CD4-positive, CD25-positive, alpha-beta regulatory T cell (primary cell): ENCODE measurements around the gene GBF1. TPM values are rescaled to one million over a fixed set of nuclear protein-coding genes. Genes with fewer than 3 reads are reported as not detected.

ENCODE experiments used
- ATAC-seq, 2 donors: fragments of 150-1000 bp; cut with Tn5 transposase; one replicate each; pipeline ENCODE4 v1.10.0; 2021; ENCODE audit warnings: low read depth in 2 of 2, moderate number of reproducible peaks in 2 of 2, moderate library complexity in 1 of 2
- DNase-seq, 3 donors: peaks; one replicate each; pipeline versions ENCODE4 v3.0.0 to v3.0.0-alpha.2; 2012 to 2022; ENCODE audit warnings: mixed read lengths in 1 of 3
- H3K27ac ChIP-seq: one replicate; pipeline ENCODE4 v1.7.0; 2013; ENCODE audit warnings: mild to moderate bottlenecking, low read length; ENCODE audit not compliant: insufficient read depth, poor library complexity, severe bottlenecking
- H3K27me3 ChIP-seq: one replicate; pipeline ENCODE4 v1.7.0; 2013; ENCODE audit warnings: low read length; ENCODE audit not compliant: control insufficient read depth, insufficient read depth
- H3K36me3 ChIP-seq: one replicate; pipeline ENCODE4 v1.7.0; 2013; ENCODE audit warnings: mild to moderate bottlenecking, low read length, moderate library complexity; ENCODE audit not compliant: control insufficient read depth, insufficient read depth
- H3K4me1 ChIP-seq: 2 replicates; pipeline ENCODE4 v1.7.0; 2013; ENCODE audit warnings: mild to moderate bottlenecking, low read length; ENCODE audit not compliant: insufficient read depth, control insufficient read depth, poor library complexity, severe bottlenecking
- H3K4me3 ChIP-seq: one replicate; pipeline ENCODE4 v1.7.0; 2013; ENCODE audit warnings: low read depth, mild to moderate bottlenecking, low read length, moderate library complexity
- H3K9me3 ChIP-seq, 2 experiments: 1 replicate in 1 of 2; 2 replicates in 1 of 2; pipeline ENCODE4 v1.7.0; 2013; ENCODE audit warnings: low read length in 2 of 2, mild to moderate bottlenecking in 1 of 2, moderate library complexity in 1 of 2; ENCODE audit not compliant: control insufficient read depth in 2 of 2
- H3K27ac Mint-ChIP-seq, 3 donors: one replicate each; pipeline ENCODE4 v1.8.0; 2020 to 2022; ENCODE audit warnings: mild to moderate bottlenecking in 3 of 3, mixed read lengths in 3 of 3, moderate library complexity in 2 of 3
- H3K27me3 Mint-ChIP-seq: one replicate; pipeline ENCODE4 v1.8.0; 2022; ENCODE audit warnings: mild to moderate bottlenecking, mixed read lengths
- H3K36me3 Mint-ChIP-seq: one replicate; pipeline ENCODE4 v1.8.0; 2020; ENCODE audit warnings: mixed read lengths
- H3K4me1 Mint-ChIP-seq, 4 donors: one replicate each; pipeline ENCODE4 v1.8.0; 2020 to 2022; ENCODE audit warnings: mixed read lengths in 4 of 4, mild to moderate bottlenecking in 1 of 4
- H3K4me3 Mint-ChIP-seq, 4 donors: one replicate each; pipeline ENCODE4 v1.8.0; 2020 to 2022; ENCODE audit warnings: mild to moderate bottlenecking in 4 of 4, mixed read lengths in 4 of 4, moderate library complexity in 3 of 4
- H3K9me3 Mint-ChIP-seq, 7 donors: one replicate each; pipeline ENCODE4 v1.8.0; 2020 to 2022; ENCODE audit warnings: mixed read lengths in 7 of 7, mild to moderate bottlenecking in 3 of 7, moderate library complexity in 2 of 7
- polyA plus RNA-seq, 4 donors: library from polyadenylated mRNA; unstranded; fragments of 300-500 nt; fragmentation: Illumina TruSeq; gene quantifications; one replicate each; pipeline ENCODE4 v1.2.3, GENCODE V29; 2021
- total RNA-seq: library from RNA; stranded (reverse); gene quantifications from one replicate; pipeline ENCODE4 v1.2.3, GENCODE V29; 2022

GBF1 gene
- total and polyA plus RNA-seq, 5 donors from 2014 or later, result 8.8 to 45.6 (median 10.0) TPM

GRCh38 chr10:102309236-102309635 is 63.9 kb downstream of the GBF1 start:
- Mint-ChIP-seq H3K27ac (peak overlapping the region in 1 of 3 donors; percentile 5), H3K36me3 (peaks cover 18% of the 10 kb centered on the region), H3K4me3 (no peak overlapping the region), H3K27me3 (no peaks in the 10 kb centered on the region), H3K9me3 (peaks cover 0 to 1% (median 0%) of the 10 kb centered on the region in 7 donors), H3K4me1 (peaks cover 26 to 43% (median 32%) of the 10 kb centered on the region in 4 donors)
- Histone ChIP-seq H3K27me3 (no peaks in the 10 kb centered on the region), H3K9me3 (no peaks in the 10 kb centered on the region), H3K27ac (no peak overlapping the region), H3K36me3 (peaks cover 7% of the 10 kb centered on the region), H3K4me1 (no peaks in the 10 kb centered on the region), H3K4me3 (no peak overlapping the region)
- DNase-seq (no peak), ATAC-seq (no peak)

- Mint-ChIP-seq H3K27ac (peak overlapping the region; percentile 5 to 76 (median 56)), H3K9me3 (peaks cover 0 to 1% (median 0%) of the 10 kb centered on the region in 7 donors), H3K4me3 (no peak overlapping the region), H3K36me3 (peaks cover 21% of the 10 kb centered on the region), H3K27me3 (no peaks in the 10 kb centered on the region), H3K4me1 (peaks cover 26 to 49% (median 35%) of the 10 kb centered on the region in 4 donors)
- H3K4me3 ChIP-seq, result no peak overlapping the region
- no peaks in the 10 kb centered on the region for H3K9me3 ChIP-seq
- DNase-seq (no peak), ATAC-seq (no peak)
- H3K27me3 ChIP-seq, result no peaks in the 10 kb centered on the region
- no peak overlapping the region for H3K27ac ChIP-seq
- H3K36me3 ChIP-seq, result peaks cover 7% of the 10 kb centered on the region
- H3K4me1 ChIP-seq, result no peaks in the 10 kb centered on the region
These were observed 64.6 kb downstream of the GBF1 start for GRCh38 chr10:102309916-102310315.

GRCh38 chr10:102310361-102311024 is 65.2 kb downstream of the GBF1 start:
- no peak overlapping the region for H3K4me3 ChIP-seq
- Mint-ChIP-seq H3K36me3 (peaks cover 21% of the 10 kb centered on the region), H3K4me1 (peaks cover 26 to 49% (median 35%) of the 10 kb centered on the region in 4 donors), H3K4me3 (no peak overlapping the region), H3K27ac (no peak overlapping the region), H3K27me3 (no peaks in the 10 kb centered on the region), H3K9me3 (peaks cover 0 to 1% (median 0%) of the 10 kb centered on the region in 7 donors)
- H3K36me3 ChIP-seq, result peaks cover 7% of the 10 kb centered on the region
- ATAC-seq (no peak), DNase-seq (no peak)
- no peak overlapping the region for H3K27ac ChIP-seq
- H3K27me3 ChIP-seq, result no peaks in the 10 kb centered on the region
- no peaks in the 10 kb centered on the region for H3K9me3 ChIP-seq
- H3K4me1 ChIP-seq, result no peaks in the 10 kb centered on the region

GRCh38 chr10:102311025-102311420 is 65.7 kb downstream of the GBF1 start:
- Histone ChIP-seq H3K36me3 (peaks cover 7% of the 10 kb centered on the region), H3K9me3 (no peaks in the 10 kb centered on the region), H3K4me3 (no peak overlapping the region), H3K4me1 (no peaks in the 10 kb centered on the region), H3K27me3 (no peaks in the 10 kb centered on the region), H3K27ac (no peak overlapping the region)
- no peak for DNase-seq
- Mint-ChIP-seq H3K27me3 (no peaks in the 10 kb centered on the region), H3K27ac (peak overlapping the region in 2 of 3 donors; percentile 43 to 50), H3K4me3 (no peak overlapping the region), H3K36me3 (peaks cover 16% of the 10 kb centered on the region), H3K9me3 (peaks cover 0 to 1% (median 0%) of the 10 kb centered on the region in 7 donors), H3K4me1 (peaks cover 26 to 49% (median 32%) of the 10 kb centered on the region in 4 donors)
- no peak for ATAC-seq

- H3K4me1 ChIP-seq, result no peaks in the 10 kb centered on the region
- H3K9me3 ChIP-seq, result no peaks in the 10 kb centered on the region
- no peak overlapping the region for H3K27ac ChIP-seq
- ATAC-seq (no peak), DNase-seq (no peak)
- no peaks in the 10 kb centered on the region for H3K27me3 ChIP-seq
- H3K36me3 Mint-ChIP-seq, result peaks cover 9% of the 10 kb centered on the region
- H3K4me3 Mint-ChIP-seq, result no peak overlapping the region
- H3K27ac Mint-ChIP-seq, result peak overlapping the region in 2 of 3 donors; percentile 27 to 74
- H3K36me3 ChIP-seq, result no peaks in the 10 kb centered on the region
- H3K4me3 ChIP-seq, result no peak overlapping the region
- peaks cover 0 to 1% (median 0%) of the 10 kb centered on the region in 7 donors for H3K9me3 Mint-ChIP-seq
- no peaks in the 10 kb centered on the region for H3K27me3 Mint-ChIP-seq
- peaks cover 27 to 54% (median 32%) of the 10 kb centered on the region in 4 donors for H3K4me1 Mint-ChIP-seq
These were observed 67.4 kb downstream of the GBF1 start for GRCh38 chr10:102312683-102313082.

- no peaks in the 10 kb centered on the region for H3K9me3 ChIP-seq
- H3K9me3 Mint-ChIP-seq, result no peaks in the 10 kb centered on the region
- ATAC-seq (no peak), DNase-seq (no peak)
- no peaks in the 10 kb centered on the region for H3K36me3 ChIP-seq
- peaks cover 3% of the 10 kb centered on the region for H3K36me3 Mint-ChIP-seq
- H3K4me1 ChIP-seq, result no peaks in the 10 kb centered on the region
- H3K4me3 ChIP-seq, result no peak overlapping the region
- no peak overlapping the region for H3K4me3 Mint-ChIP-seq
- peaks cover 27 to 54% (median 32%) of the 10 kb centered on the region in 4 donors for H3K4me1 Mint-ChIP-seq
- H3K27ac Mint-ChIP-seq, result peak overlapping the region in 2 of 3 donors; percentile 27 to 63
- H3K27ac ChIP-seq, result no peak overlapping the region
- H3K27me3 Mint-ChIP-seq, result no peaks in the 10 kb centered on the region
- no peaks in the 10 kb centered on the region for H3K27me3 ChIP-seq
These were observed 68.0 kb downstream of the GBF1 start for GRCh38 chr10:102313221-102313896.

- Mint-ChIP-seq H3K36me3 (peaks cover 3% of the 10 kb centered on the region), H3K4me1 (peaks cover 21 to 44% (median 25%) of the 10 kb centered on the region in 4 donors), H3K27ac (peak overlapping the region in 2 of 3 donors; percentile 30 to 81), H3K27me3 (no peaks in the 10 kb centered on the region), H3K4me3 (peak overlapping the region in 1 of 4 donors; percentile 3), H3K9me3 (no peaks in the 10 kb centered on the region)
- H3K9me3 ChIP-seq, result no peaks in the 10 kb centered on the region
- H3K27me3 ChIP-seq, result no peaks in the 10 kb centered on the region
- ATAC-seq (no peak), DNase-seq (no peak)
- H3K36me3 ChIP-seq, result no peaks in the 10 kb centered on the region
- no peak overlapping the region for H3K27ac ChIP-seq
- no peak overlapping the region for H3K4me3 ChIP-seq
- H3K4me1 ChIP-seq, result no peaks in the 10 kb centered on the region
These were observed 69.5 kb downstream of the GBF1 start for GRCh38 chr10:102314801-102315200.
